Stomach (tissue), 9 donors: ENCODE data around the gene STIM1. TPM values are rescaled to one million over a fixed set of nuclear protein-coding genes. Genes with fewer than 3 reads are reported as not detected.

Experiments used
- DNase-seq, 2 donors: peaks; one replicate each; pipeline versions ENCODE4 v3.0.0 to v3.0.0-alpha.2; 2013 to 2019
- H3K27ac ChIP-seq, 5 donors: fragments of 200-600 bp in 4 of 5; sonication (generic) in 4 of 5; one replicate each; pipeline ENCODE4 v1.5.1; 2013 to 2019; ENCODE audit warnings: mild to moderate bottlenecking in 1 of 5, moderate library complexity in 1 of 5
- H3K27me3 ChIP-seq, 3 donors: fragments of 200-600 bp; sonication (generic); one replicate each; pipeline ENCODE4 v1.5.1; 2017 to 2019; ENCODE audit warnings: mixed run types in 1 of 3
- H3K36me3 ChIP-seq, 4 donors: fragments of 200-600 bp; sonication (generic); 1 replicate in 3 of 4; 2 replicates in 1 of 4; pipeline ENCODE4 v1.5.1; 2016 to 2019
- H3K4me1 ChIP-seq, 4 donors: fragments of 200-600 bp; sonication (generic); one replicate each; pipeline ENCODE4 v1.5.1; 2016 to 2019
- H3K4me3 ChIP-seq, 4 donors: fragments of 200-600 bp; sonication (generic) in 3 of 4; one replicate each; pipeline ENCODE4 v1.5.1; 2016 to 2019; ENCODE audit warnings: mild to moderate bottlenecking in 1 of 4
- H3K9me3 ChIP-seq, 4 donors: fragments of 200-600 bp; sonication (generic); one replicate each; pipeline ENCODE4 v1.5.1; 2016 to 2019
- EP300 ChIP-seq: sonication (generic); formaldehyde crosslinking; IDR thresholded peaks from one replicate; pipeline ENCODE4 v1.6.1; 2017; ENCODE audit warnings: antibody characterized with exemption
- POLR2A ChIP-seq, 4 donors: fragments of 450-650 bp; IDR thresholded peaks; one replicate each; pipeline ENCODE4 v1.6.1; 2016; ENCODE audit warnings: antibody characterized with exemption in 4 of 4, control low read depth in 2 of 4, mild to moderate bottlenecking in 1 of 4, moderate library complexity in 1 of 4
- POLR2AphosphoS5 ChIP-seq, 3 donors: sonication (generic); formaldehyde crosslinking; IDR thresholded peaks; one replicate each; pipeline ENCODE4 v1.6.1; 2016; ENCODE audit warnings: antibody characterized with exemption in 3 of 3
- WGBS, 5 donors: extraction: QIAGEN DNeasy Blood & Tissue Kit in 3 of 5; methylation state at CpG; one replicate each; pipeline versions ENCODE4 v1.1.5 to v1.1.7; 2013 to 2018; 5-methylcytosine and 5-hydroxymethylcytosine counted together
- intact Hi-C: fragments of 100-400 bp; cut with DNase I; formaldehyde crosslinking; loops from one replicate; pipeline ENCODE4 v1.15.1; 2023; ENCODE audit warnings: low total_unique reads
- polyA plus RNA-seq, 3 donors: library from polyadenylated mRNA; stranded (reverse); fragments of 200-250 nt; gene quantifications; one replicate each; pipeline ENCODE4 v1.2.3, GENCODE V29; 2013
- total RNA-seq, 5 donors: library from RNA; depleted of rRNA; stranded (reverse); fragments of >200 nt; gene quantifications; one replicate each; pipeline versions ENCODE4 v1.1.0 to v1.2.3, GENCODE V29; 2014 to 2016
- TF ChIP-seq, protein P1 (sequence below), 7 experiments: fragments of 450-650 bp in 4 of 7; fragments of 200-600 bp in 3 of 7; sonication (generic) in 3 of 7; IDR thresholded peaks; one replicate each; pipeline ENCODE4 v1.5.1; 2016 to 2019; ENCODE audit warnings: antibody characterized with exemption in 7 of 7, control low read depth in 2 of 7, mild to moderate bottlenecking in 1 of 7
- donor health status: healthy with polysubstance abuse.
- donor health status: Bipolar disorder and iron deficiency.
- donor health status: healthy.

Gene STIM1
- total and polyA plus RNA-seq, 8 donors: 8.7 to 70.7 (median 34.3) TPM

DNA sequence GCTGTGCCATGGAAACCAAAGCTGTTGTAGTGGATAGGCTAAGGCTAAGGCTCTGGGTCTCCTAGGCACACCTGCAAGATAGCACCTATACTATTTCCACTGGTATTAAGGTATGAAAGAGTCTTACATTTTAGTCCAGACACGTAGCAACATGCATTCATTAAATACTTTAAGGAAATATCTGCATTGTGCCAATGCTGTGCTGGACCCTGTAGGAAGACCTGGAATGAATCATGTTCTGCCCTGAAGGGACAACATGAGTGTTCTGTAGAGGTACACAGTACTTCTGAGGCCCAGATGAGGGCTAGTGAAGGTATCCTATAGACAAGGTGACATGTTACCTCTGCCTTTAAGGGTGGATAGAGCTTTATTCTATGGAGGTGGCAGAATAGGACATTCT is 204.0 kb downstream of the STIM1 start:
- no peak for DNase-seq
- Histone ChIP-seq H3K9me3 (no peaks in the 10 kb centered on the region), H3K27me3 (no peaks in the 10 kb centered on the region), H3K27ac (no peak overlapping the region), H3K36me3 (peaks cover 5 to 54% (median 46%) of the 10 kb centered on the region in 4 donors), H3K4me3 (no peak overlapping the region), H3K4me1 (peaks cover 8 to 57% (median 34%) of the 10 kb centered on the region in 4 donors)
- TF ChIP-seq POLR2AphosphoS5 (IDR thresholded peaks at IDR 0.05) (no peak), EP300 (no peak), POLR2A (IDR thresholded peaks at IDR 0.05) (no peak)
- TF ChIP-seq, protein P1, sequence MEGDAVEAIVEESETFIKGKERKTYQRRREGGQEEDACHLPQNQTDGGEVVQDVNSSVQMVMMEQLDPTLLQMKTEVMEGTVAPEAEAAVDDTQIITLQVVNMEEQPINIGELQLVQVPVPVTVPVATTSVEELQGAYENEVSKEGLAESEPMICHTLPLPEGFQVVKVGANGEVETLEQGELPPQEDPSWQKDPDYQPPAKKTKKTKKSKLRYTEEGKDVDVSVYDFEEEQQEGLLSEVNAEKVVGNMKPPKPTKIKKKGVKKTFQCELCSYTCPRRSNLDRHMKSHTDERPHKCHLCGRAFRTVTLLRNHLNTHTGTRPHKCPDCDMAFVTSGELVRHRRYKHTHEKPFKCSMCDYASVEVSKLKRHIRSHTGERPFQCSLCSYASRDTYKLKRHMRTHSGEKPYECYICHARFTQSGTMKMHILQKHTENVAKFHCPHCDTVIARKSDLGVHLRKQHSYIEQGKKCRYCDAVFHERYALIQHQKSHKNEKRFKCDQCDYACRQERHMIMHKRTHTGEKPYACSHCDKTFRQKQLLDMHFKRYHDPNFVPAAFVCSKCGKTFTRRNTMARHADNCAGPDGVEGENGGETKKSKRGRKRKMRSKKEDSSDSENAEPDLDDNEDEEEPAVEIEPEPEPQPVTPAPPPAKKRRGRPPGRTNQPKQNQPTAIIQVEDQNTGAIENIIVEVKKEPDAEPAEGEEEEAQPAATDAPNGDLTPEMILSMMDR (IDR thresholded peaks at IDR 0.05): no peak
- WGBS, 5 donors: 88 to 100% (median 90%) methylated on average over 1 of the region's 1 CpG
- intact Hi-C loops: no loop called here

DNA sequence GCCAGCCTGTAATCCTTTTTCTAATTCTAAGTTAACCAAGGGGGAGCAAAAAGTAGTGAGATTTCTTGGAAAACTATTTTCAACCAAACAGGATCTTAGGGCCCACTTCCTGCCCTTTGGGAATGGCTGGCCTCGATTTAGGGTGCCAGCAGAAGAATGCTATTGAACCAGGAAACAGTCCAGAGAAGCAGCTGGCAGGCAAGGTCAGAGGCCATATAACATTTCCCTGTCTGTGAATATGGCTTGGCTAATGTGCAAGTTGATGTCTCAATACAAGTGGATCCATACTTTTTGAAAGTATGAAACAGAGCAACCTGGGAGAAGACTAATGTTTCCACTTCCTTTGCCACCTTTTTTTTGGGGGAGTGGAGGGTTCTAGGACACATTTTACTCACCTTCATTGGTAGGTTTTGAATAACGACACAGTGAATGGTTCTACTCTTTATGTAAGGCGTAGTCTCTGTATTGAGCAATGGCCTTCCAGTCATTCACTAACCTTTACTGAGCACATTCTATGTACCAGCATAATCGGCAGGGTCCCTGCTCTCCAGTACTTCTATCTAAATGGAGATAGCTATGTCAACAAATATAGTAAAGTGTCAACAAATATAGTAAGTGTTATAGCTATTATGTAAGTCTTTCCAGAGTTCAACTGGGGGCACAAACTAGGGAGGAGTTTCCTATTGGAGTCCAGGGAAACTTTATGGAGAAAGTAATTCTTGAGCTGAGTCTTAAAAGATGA is 204.9 kb downstream of the STIM1 start:
- Histone ChIP-seq H3K4me3 (no peak overlapping the region), H3K9me3 (no peaks in the 10 kb centered on the region), H3K4me1 (peaks cover 8 to 66% (median 39%) of the 10 kb centered on the region in 4 donors), H3K27ac (peak overlapping the region in 4 of 5 donors; percentile 44 to 66 (median 54)), H3K36me3 (peaks cover 5 to 52% (median 45%) of the 10 kb centered on the region in 4 donors), H3K27me3 (no peaks in the 10 kb centered on the region)
- intact Hi-C loops: no loop called here
- WGBS, 5 donors: 28 to 64% (median 40%) methylated on average over 4 of the region's 4 CpGs
- TF ChIP-seq POLR2AphosphoS5 (IDR thresholded peaks at IDR 0.05): peak in 2 of 3 donors; percentile 18 to 83
- no peak for TF ChIP-seq EP300
- peak; percentile 50 to 59 for DNase-seq

DNA sequence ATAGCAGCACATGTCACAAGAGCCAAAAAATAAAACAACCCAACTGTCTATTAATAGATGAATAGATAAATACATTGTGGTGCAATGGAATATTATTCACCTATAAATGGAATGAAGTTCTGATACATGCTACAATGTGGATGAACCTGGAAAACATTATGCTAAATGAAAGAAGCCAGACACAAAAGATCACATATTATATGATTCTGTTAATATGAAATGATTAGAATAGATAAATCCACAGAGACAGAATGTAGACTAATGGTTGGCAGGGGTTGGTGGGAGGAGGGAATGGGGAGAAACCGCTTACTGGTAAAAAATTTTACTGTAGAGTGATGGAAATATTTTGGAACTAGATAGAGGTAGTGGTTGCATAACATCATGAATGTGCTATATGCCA is 206.2 kb downstream of the STIM1 start:
- TF ChIP-seq, protein P1 (IDR thresholded peaks at IDR 0.05): no peak
- no peak for TF ChIP-seq POLR2A (IDR thresholded peaks at IDR 0.05)
- TF ChIP-seq EP300: no peak
- TF ChIP-seq POLR2AphosphoS5 (IDR thresholded peaks at IDR 0.05): no peak
- no peak overlapping the region for H3K4me3 ChIP-seq
- H3K27me3 ChIP-seq: no peaks in the 10 kb centered on the region
- 88 to 100% (median 94%) methylated on average over 1 of the region's 1 CpG for WGBS, 5 donors
- H3K9me3 ChIP-seq: no peaks in the 10 kb centered on the region
- intact Hi-C loops: no loop called here
- peaks cover 5 to 38% (median 32%) of the 10 kb centered on the region in 4 donors for H3K36me3 ChIP-seq
- H3K27ac ChIP-seq: no peak overlapping the region
- no peak for DNase-seq
- H3K4me1 ChIP-seq: peaks cover 8 to 79% (median 46%) of the 10 kb centered on the region in 4 donors

DNA sequence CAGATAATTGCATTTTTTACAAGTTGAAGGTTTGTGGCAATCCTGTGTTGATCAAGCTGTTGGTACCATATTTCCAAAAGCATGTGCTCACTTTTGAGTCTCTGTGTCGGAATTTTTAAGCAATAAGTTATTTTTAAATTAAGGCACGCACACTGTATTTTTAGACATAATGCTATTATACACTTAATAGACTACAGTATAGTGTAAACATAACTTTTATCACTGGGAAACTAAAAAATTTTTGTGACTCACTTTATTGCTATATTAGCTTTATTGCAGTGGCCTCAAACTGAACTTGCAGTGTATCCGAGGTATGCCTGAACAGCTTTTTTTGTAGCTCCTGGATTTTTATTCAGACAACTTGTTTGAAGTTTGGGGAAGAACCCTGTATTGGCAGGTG is 207.9 kb downstream of the STIM1 start:
- Histone ChIP-seq H3K27ac (no peak overlapping the region), H3K4me1 (peaks cover 8 to 70% (median 43%) of the 10 kb centered on the region in 4 donors), H3K36me3 (peaks cover 5 to 32% (median 27%) of the 10 kb centered on the region in 4 donors), H3K9me3 (no peaks in the 10 kb centered on the region), H3K27me3 (no peaks in the 10 kb centered on the region), H3K4me3 (no peak overlapping the region)
- WGBS, 5 donors: 73 to 82% (median 79%) methylated on average over 3 of the region's 3 CpGs
- TF ChIP-seq POLR2AphosphoS5 (IDR thresholded peaks at IDR 0.05): no peak
- TF ChIP-seq, protein P1 (IDR thresholded peaks at IDR 0.05): no peak
- no peak for DNase-seq
- intact Hi-C loops: no loop called here
